Activated naive CD4-positive, alpha-beta T cell treated with anti-CD3 and anti-CD28 coated beads, Interleukin-2, amount 50 U/mL, for 16 hours (primary cell): ENCODE results near the gene GULP1.

ENCODE experiments used
- DNase-seq: peaks from one replicate; pipeline ENCODE4 v3.0.0-alpha.2; 2020

GULP1 gene

GRCh38 chr2:188326669-188327301 lies 35.1 kb downstream of the GULP1 start:
- no peak for DNase-seq

DNA sequence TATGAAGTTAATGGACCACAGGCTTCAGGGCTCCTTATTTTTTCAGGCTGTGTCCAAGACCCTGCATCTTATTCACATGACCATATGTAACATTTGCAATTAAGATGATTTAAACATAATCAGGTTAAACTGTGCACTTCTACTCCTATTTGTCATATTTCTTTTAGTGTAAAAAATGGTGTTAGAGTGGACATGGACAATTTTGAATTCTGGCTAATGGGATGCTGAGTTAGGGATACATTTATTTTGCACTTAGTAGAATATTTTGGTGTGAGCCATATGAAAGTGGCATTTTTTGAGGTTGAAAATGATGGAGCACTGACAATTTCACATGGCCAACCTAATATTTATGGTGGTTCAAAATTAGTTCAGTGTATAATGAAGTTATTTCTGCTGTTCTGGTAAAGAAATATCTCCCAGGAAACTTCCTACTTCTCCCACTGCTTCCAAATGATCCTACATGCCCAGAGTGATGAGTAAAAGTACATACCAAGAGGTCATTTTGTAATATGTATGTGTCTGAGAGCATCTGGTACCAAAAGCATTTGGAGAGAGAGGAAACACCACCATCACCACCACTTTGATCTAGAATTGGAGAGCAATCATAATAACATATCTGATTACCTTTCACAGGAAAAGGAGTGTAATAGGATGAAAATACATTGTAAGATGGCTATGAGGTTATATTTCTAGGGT lies 36.0 kb downstream of the GULP1 start:
- no peak for DNase-seq

DNA sequence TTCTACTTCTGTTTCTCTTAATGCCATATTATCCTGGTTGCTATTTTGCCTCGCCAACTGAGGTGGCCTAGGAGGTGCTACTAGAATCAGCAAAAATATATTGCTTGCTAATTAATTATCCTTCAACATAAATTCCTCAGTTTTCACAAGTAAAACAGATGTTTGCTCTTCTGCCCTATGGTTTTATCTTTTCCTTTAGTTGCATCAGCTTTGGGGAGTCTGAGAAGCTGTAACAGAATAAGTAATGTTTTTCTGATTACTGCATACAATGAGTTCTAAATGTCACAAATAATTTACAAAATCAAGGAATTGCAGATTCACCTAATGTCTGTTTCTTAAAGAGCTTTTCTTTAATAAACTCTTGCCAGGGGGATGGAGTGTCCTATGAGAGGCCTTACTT lies 36.7 kb downstream of the GULP1 start:
- no peak for DNase-seq

- DNase-seq = no peak
These were observed 38.8 kb downstream of the GULP1 start for GRCh38 chr2:188330316-188331053.

- DNase-seq = no peak
These were observed 40.9 kb downstream of the GULP1 start for GRCh38 chr2:188332619-188333018.

DNA sequence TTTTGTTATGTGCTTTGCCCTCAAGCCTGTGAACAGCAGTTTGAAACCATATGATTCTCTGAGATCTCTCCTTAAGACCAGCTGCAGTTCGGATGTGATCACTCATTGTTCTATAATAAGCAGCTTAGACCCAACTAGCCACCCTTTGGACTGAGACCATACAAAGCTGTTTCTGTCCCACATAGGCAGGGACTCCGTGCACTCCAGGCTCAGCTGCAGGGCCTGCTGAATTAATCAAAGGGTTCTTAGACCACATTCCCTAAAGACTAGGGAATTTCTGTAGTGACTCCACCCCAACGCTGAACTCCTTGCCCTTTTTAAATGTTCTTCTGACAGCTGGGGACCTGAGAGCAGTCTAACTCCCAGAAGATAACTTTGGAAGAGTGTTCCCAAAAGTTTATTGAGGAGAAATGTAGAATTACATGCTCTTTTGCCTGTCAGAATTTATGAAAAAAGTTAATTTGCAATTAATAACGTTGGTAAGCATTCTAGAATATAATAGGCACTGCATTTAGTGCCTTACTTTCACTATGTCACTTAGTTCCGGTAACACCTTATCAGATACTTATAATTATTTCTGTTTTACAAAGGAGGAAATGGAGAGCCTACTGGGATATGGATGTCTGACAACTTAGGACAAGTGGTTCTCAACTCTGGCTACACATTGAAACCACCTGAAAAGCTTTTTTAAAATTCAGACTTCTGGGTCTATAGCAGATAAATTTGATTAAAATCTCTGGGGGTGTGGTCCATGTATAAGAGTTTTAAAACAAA lies 42.3 kb downstream of the GULP1 start:
- DNase-seq = no peak

- DNase-seq = no peak
These were observed 46.8 kb downstream of the GULP1 start for GRCh38 chr2:188338463-188338862.

DNA sequence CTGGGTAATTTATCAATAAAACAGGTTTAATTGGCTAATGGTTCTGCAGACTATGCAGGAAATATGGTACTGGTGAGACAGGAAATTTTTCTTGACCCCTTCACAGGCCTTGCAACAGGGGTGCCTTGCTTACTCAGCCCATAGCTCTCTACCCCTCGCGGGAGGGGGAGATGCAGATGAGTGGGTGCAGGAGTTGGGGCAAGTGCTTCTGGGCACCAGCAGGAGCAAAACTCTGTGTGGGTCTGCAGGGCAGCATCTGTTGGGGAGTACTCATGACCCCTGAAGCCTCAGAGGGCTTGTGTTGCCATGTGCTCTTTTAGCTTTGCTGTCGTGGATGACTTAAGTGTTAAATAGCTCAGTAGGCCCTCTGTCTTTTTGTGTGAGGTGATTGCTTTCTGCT lies 48.6 kb downstream of the GULP1 start:
- no peak for DNase-seq

GRCh38 chr2:188345020-188345419 lies 53.3 kb downstream of the GULP1 start:
- no peak for DNase-seq

DNA sequence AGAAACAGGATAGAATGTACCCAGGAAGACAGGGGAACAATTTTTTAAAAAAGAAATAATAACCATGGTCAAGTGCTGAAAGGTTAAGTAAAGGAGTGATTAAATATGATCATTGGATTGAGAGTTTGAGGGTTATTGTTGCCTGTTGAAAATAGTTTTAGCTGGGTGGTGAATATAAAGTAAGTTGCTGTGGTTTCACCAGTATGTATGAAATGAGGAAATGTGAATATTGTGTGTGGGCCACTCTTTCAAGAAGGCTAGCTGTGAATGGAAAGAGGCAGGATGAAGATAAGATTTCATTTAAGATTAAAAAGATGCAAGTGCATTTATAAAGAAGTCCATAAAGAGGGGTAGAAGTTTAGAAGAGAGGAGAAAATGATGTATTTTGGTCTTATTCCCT lies 53.8 kb downstream of the GULP1 start:
- DNase-seq = no peak

DNA sequence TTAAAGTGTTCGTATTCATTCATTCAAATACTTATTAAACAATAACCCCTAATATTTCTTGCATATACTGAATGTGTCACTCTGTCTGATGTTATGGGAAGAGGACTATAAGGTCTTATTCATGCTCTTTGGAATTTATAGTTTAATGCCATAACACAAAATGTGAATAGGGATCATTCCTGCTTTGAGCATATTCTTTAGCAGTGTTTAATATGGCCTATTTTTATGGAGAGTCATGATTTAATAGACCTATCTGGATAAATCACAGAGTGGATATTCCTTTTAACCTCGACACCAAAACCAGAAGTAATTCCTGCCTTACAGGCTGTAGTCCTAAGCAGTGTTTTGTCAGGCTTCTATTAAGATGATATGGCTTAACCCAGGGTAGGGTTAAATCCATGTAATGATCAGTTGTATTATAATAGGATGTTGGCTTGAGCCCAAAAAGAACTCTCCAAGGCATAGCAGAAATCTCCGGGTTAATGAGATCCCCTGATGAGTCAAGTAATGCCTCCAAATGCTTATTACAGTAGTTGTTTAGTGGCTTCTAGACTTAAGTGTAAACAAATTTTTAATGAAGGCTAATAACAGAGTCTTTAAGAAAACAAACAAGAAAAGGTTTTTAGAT lies 54.3 kb downstream of the GULP1 start:
- DNase-seq = no peak

DNA sequence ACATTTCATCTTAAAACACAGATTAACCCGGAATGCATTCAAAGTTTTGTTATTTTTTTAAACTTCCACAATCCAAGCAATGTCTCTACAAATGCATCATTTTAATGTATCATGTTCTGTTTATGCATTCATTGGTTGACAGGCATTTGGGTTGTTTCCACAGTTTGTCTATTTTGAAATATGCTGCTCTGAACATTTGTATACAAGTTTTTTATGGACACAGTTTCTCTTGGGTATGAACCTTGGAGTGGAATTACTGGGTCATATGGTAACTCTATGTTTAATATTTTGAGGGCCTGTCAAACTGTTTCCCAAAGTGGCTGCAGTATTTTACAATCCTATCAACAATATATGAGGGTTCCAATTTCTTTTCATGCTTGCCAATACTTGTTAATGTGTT lies 57.3 kb downstream of the GULP1 start:
- no peak for DNase-seq

DNA sequence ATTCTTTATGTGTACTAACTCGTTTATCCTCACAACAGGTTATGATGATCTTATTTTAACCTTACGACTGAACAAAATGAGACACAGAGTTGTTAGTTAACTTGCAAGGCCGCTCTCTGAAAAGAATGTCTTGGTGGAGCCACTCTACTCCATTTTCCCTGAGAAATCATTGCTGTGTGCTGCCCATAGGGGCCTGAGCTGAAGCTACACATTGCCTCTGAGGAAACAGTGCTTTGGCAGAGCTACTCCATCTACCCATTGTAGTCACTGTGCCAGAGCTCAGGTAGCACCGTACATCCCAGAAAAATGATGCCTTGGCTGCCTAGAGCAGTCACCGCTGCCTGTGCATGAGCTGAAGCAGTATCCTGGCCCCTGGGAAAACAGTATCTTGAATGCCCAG lies 61.6 kb downstream of the GULP1 start:
- DNase-seq = no peak

- no peak for DNase-seq
These were observed 69.0 kb downstream of the GULP1 start for GRCh38 chr2:188360485-188361263.

GRCh38 chr2:188364033-188364630 lies 72.5 kb downstream of the GULP1 start:
- DNase-seq = no peak

GRCh38 chr2:188365058-188365641 lies 73.5 kb downstream of the GULP1 start:
- DNase-seq = no peak

- no peak for DNase-seq
These were observed 75.5 kb downstream of the GULP1 start for GRCh38 chr2:188367164-188367563.

DNA sequence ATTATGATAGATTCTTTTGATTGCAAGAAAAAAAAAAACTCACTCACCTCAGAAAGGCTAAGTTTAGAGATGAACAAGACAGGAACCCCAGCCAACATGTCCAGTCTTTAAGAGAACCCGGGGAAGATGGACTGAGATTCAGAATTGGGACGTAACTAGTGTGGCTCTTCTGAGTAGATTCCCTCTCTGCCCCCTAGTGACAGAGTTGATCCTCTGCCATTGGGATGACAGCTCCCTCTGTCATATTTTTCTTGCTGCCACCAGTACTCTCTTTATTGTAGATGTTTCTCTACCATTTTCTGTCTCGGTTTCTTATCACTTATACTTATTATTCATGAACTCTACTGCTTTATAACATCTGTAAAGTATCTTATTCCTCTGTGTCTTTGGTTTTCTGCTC lies 77.7 kb downstream of the GULP1 start:
- no peak for DNase-seq

- no peak for DNase-seq
These were observed 86.8 kb downstream of the GULP1 start for GRCh38 chr2:188378371-188378950.

DNA sequence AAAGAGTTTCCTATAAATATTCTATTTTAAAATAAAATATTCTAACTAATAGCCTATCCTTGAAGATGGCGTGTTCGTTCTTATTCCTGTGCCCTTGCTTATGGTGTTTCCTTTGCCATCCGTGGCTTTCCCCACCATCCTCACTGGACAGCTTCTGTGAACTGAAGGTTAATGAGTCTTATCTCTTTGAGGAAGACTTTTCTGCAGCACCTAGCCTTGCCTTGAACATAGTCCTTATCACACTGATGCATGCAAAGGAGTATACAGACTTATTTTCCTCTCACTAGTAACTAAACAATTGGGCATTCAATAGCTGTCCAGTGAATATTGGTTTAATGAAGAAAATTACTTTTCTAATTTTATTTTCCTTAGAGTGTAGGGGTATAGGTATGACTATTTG lies 88.1 kb downstream of the GULP1 start:
- DNase-seq = no peak

DNA sequence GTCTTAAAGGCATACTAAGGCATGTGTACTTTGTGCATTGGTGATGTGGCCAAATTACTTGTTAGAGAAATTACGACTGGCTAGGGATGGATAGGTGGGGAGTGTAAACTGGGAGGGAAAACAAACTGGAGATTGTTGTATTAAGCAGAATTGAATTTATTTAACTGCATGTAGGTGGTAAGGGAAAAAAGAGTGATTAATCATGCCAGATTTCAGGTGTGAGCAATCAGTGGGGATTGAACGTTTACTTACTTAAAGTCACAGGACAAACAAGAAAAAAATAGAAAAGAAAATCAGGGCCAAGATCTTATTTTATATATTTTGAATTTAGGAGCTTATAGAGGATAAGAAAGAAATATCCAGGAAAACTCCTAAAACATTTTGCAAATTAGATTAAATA lies 88.6 kb downstream of the GULP1 start:
- no peak for DNase-seq
